Calu3 (cell line): ENCODE results near the gene HMCN1. TPM values are rescaled to one million over a fixed set of nuclear protein-coding genes. Genes with fewer than 3 reads are reported as not detected.

Source experiments
- BruUV-seq: library from RNA; stranded (reverse); fragments of 400-500 nt; replicated peaks from 2 replicates; lab custom pipeline; 2021; lab: Mats Ljungman, UMichigan
- CTCF ChIA-PET: fragments of 300-600 bp; sonication (Branson Sonifier 250); formaldehyde crosslinking; loops from one replicate; lab custom pipeline; 2022; ENCODE audit warnings: antibody characterized with exemption; lab: Charles Lee
- DNase-seq: peaks from one replicate; pipeline ENCODE4 v3.0.0; 2022
- H3K27ac Mint-ChIP-seq: one replicate; pipeline ENCODE4 v1.8.0; 2022; ENCODE audit warnings: mixed read lengths; ENCODE audit not compliant: unreplicated experiment
- H3K27me3 Mint-ChIP-seq: one replicate; pipeline ENCODE4 v1.8.0; 2022; ENCODE audit warnings: mixed read lengths; ENCODE audit not compliant: unreplicated experiment
- H3K36me3 Mint-ChIP-seq: one replicate; pipeline ENCODE4 v1.8.0; 2022; ENCODE audit warnings: mild to moderate bottlenecking, moderate library complexity, mixed read lengths; ENCODE audit not compliant: insufficient read depth, unreplicated experiment
- H3K4me1 Mint-ChIP-seq: one replicate; pipeline ENCODE4 v1.8.0; 2022; ENCODE audit warnings: mild to moderate bottlenecking, low read depth, mixed read lengths; ENCODE audit not compliant: unreplicated experiment
- H3K4me3 Mint-ChIP-seq: one replicate; pipeline ENCODE4 v1.8.0; 2022; ENCODE audit warnings: mild to moderate bottlenecking, low read depth, moderate library complexity, mixed read lengths; ENCODE audit not compliant: unreplicated experiment
- H3K9me3 Mint-ChIP-seq: one replicate; pipeline ENCODE4 v1.8.0; 2022; ENCODE audit warnings: low read depth, mixed read lengths; ENCODE audit not compliant: unreplicated experiment
- CTCF ChIP-seq: fragments of 200-600 bp; IDR thresholded peaks from one replicate; pipeline ENCODE4 v1.8.0; 2022; ENCODE audit warnings: antibody characterized with exemption; ENCODE audit not compliant: unreplicated experiment
- intact Hi-C: fragments of 100-400 bp; cut with micrococcal nuclease; formaldehyde crosslinking; loops from one replicate; pipeline ENCODE4 v1.10.0; 2022; ENCODE audit not compliant: unreplicated experiment
- total RNA-seq: library from RNA; stranded (reverse); gene quantifications from 2 replicates; pipeline ENCODE4 v1.2.3, GENCODE V29; 2022

Gene HMCN1
- total RNA-seq, 1 experiment from 2014 or later = 0.05 TPM

- H3K9me3 Mint-ChIP-seq = no peaks in the 10 kb centered on the region
- intact Hi-C loops = no loop called here
- DNase-seq = no peak
These were observed 494.6 kb downstream of the HMCN1 start for GRCh38 chr1:186228749-186229148.

GRCh38 chr1:186231861-186232436 is 497.8 kb downstream of the HMCN1 start:
- TF ChIP-seq CTCF = no peak
- Mint-ChIP-seq H3K4me1 (no peaks in the 10 kb centered on the region), H3K27ac (no peak overlapping the region), H3K9me3 (no peaks in the 10 kb centered on the region), H3K4me3 (no peak overlapping the region), H3K36me3 (no peaks in the 10 kb centered on the region), H3K27me3 (peaks cover 36% of the 10 kb centered on the region)
- intact Hi-C loops = no loop called here
- CTCF ChIA-PET = interaction anchor here (0.6 to 1.1 kb wide), 2 partner anchors 11 to 380 kb away, joined by 3 read pairs; no protein-coding TSS in a partner anchor
- no peak for DNase-seq
- no TSS peak for BruUV-seq

More at GRCh38 chr1:186228749-186229148, 494.6 kb downstream of the HMCN1 start:
- BruUV-seq = no TSS peak
- CTCF ChIA-PET = interaction anchor here (0.6 kb wide), 1 partner anchor 482 kb away, joined by 3 read pairs; no protein-coding TSS in a partner anchor
- H3K27me3 Mint-ChIP-seq = peaks cover 36% of the 10 kb centered on the region
- H3K27ac Mint-ChIP-seq = no peak overlapping the region
- no peak for TF ChIP-seq CTCF
- no peaks in the 10 kb centered on the region for H3K4me1 Mint-ChIP-seq
- H3K36me3 Mint-ChIP-seq = no peaks in the 10 kb centered on the region
- no peak overlapping the region for H3K4me3 Mint-ChIP-seq

GRCh38 chr1:186234976-186235686 is 500.9 kb downstream of the HMCN1 start:
- Mint-ChIP-seq H3K4me3 (no peak overlapping the region), H3K27ac (no peak overlapping the region), H3K9me3 (no peaks in the 10 kb centered on the region), H3K36me3 (no peaks in the 10 kb centered on the region), H3K27me3 (peaks cover 9% of the 10 kb centered on the region), H3K4me1 (no peaks in the 10 kb centered on the region)
- DNase-seq = no peak
- intact Hi-C loops = no loop called here
- BruUV-seq = no TSS peak
- no peak for TF ChIP-seq CTCF
- CTCF ChIA-PET = interaction anchor here (0.7 kb wide), 1 partner anchor 443 kb away, joined by 3 read pairs; no protein-coding TSS in a partner anchor

- intact Hi-C loops = no loop called here
- H3K4me1 Mint-ChIP-seq = no peaks in the 10 kb centered on the region
- no peak for DNase-seq
- no peak overlapping the region for H3K4me3 Mint-ChIP-seq
- no peak for TF ChIP-seq CTCF
- H3K36me3 Mint-ChIP-seq = no peaks in the 10 kb centered on the region
- BruUV-seq = no TSS peak
- no peaks in the 10 kb centered on the region for H3K9me3 Mint-ChIP-seq
- H3K27ac Mint-ChIP-seq = no peak overlapping the region
- CTCF ChIA-PET = no interaction called here
- H3K27me3 Mint-ChIP-seq = peaks cover 3% of the 10 kb centered on the region
These were observed 501.5 kb downstream of the HMCN1 start for GRCh38 chr1:186235696-186236095.
